GM03348 (cell line): Measurements from ENCODE around the gene RRN3.
A peak's percentile ranks its signal among the peaks of the same experiment; 100 is the strongest.
"Not testable (repeated sequence)": the region's sequence is repeated elsewhere in the genome, so short reads cannot be mapped to it uniquely, and the experiment has no call there.

Experiments used
- DNase-seq: peaks from one replicate; pipeline ENCODE4 v3.0.0; 2012; ENCODE audit warnings: low spot score

The RRN3 gene

GRCh38 chr16:15093955-15094827 is at the start of gene RRN3:
Gene RRN3 (minus strand): TSS chr16:15094272. CDS start chr16:15094233, 39 bp downstream.
- peak; percentile 94 for DNase-seq

- DNase-seq, result not testable (repeated sequence)
These were observed 49.6 kb upstream of the RRN3 start for GRCh38 chr16:15143601-15144091.

GRCh38 chr16:15142891-15143600 is 49.0 kb upstream of the RRN3 start:
- DNase-seq, result not testable (repeated sequence)

- not testable (repeated sequence) for DNase-seq
These were observed 48.2 kb upstream of the RRN3 start for GRCh38 chr16:15142107-15142890.

- DNase-seq, result no peak
These were observed 47.5 kb upstream of the RRN3 start for GRCh38 chr16:15141586-15141985.

GRCh38 chr16:15140444-15141365 is 46.6 kb upstream of the RRN3 start:
- DNase-seq, result peak; percentile 46

GRCh38 chr16:15137514-15137913 is 43.4 kb upstream of the RRN3 start:
- not testable (repeated sequence) for DNase-seq

GRCh38 chr16:15135483-15136360 is 41.6 kb upstream of the RRN3 start:
- not testable (repeated sequence) for DNase-seq

GRCh38 chr16:15134752-15135482 is 40.8 kb upstream of the RRN3 start:
- not testable (repeated sequence) for DNase-seq

- DNase-seq, result not testable (repeated sequence)
These were observed 39.5 kb upstream of the RRN3 start for GRCh38 chr16:15133554-15133953.

- DNase-seq, result not testable (repeated sequence)
These were observed 38.8 kb upstream of the RRN3 start for GRCh38 chr16:15132719-15133428.

GRCh38 chr16:15130943-15131700 is 37.0 kb upstream of the RRN3 start:
- DNase-seq, result not testable (repeated sequence)

GRCh38 chr16:15130256-15130932 is 36.3 kb upstream of the RRN3 start:
- not testable (repeated sequence) for DNase-seq

- not testable (repeated sequence) for DNase-seq
These were observed 33.8 kb upstream of the RRN3 start for GRCh38 chr16:15127641-15128425.

GRCh38 chr16:15100372-15100987 is 6.4 kb upstream of the RRN3 start:
- not testable (repeated sequence) for DNase-seq

- not testable (repeated sequence) for DNase-seq
These were observed 5.4 kb upstream of the RRN3 start for GRCh38 chr16:15099366-15099909.
